ENCODE results near the gene CMIP. TPM values are rescaled to one million over a fixed set of nuclear protein-coding genes. Genes with fewer than 3 reads are reported as not detected.
"Not testable (repeated sequence)": the region's sequence is repeated elsewhere in the genome, so short reads cannot be mapped to it uniquely, and the experiment has no call there.

Gene CMIP
- total and polyA plus RNA-seq, 3 donors from 2014 or later = 34.9 to 72.5 (median 42.0) TPM

GRCh38 chr16:81522108-81522701, 77.6 kb downstream of the CMIP start:
- H3K27ac ChIP-seq = no peak overlapping the region
- 90 to 91% methylated on average over 8 of the region's 8 CpGs for WGBS, 2 donors

DNA sequence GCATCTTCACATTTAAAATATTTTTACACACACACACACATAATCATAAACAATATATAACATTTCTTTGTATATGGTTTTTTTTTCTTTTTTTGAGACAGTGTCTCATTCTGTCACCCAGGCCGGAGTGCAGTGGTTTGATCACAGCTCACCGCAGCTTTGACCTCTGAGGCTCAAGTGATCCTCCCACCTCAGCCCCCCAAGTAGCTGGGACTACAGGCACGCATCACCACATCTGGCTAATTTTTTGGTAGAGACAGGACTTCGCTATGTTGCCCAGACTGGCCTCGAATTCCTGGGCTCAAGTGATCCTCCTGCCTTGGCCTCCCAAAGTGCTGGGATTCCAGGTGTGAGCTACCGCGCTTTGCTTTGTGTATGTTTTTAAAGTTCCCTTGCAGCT, 78.2 kb downstream of the CMIP start:
- H3K27ac ChIP-seq; DNase-seq; H3K4me1 ChIP-seq; H3K4me3 ChIP-seq; H3K27me3 ChIP-seq; intact Hi-C loops (cut with DNase I; ENCODE audit: low total_unique reads); H3K36me3 ChIP-seq (ENCODE audit: low read depth, missing control alignments); H3K9me3 ChIP-seq: not testable (repeated sequence)
- 87 to 98% methylated on average over 7 of the region's 7 CpGs for WGBS, 2 donors

More at GRCh38 chr16:81522108-81522701, 77.6 kb downstream of the CMIP start:
- no peak for DNase-seq
- Histone ChIP-seq H3K27me3 (no peaks in the 10 kb centered on the region), H3K9me3 (no peaks in the 10 kb centered on the region), H3K4me1 (peaks cover 5% of the 10 kb centered on the region), H3K36me3 (ENCODE audit: low read depth, missing control alignments) (no peaks in the 10 kb centered on the region), H3K4me3 (no peak overlapping the region)
- TF ChIP-seq CTCF (IDR thresholded peaks at IDR 0.05) (no peak), POLR2A (IDR thresholded peaks at IDR 0.05) (no peak)
- intact Hi-C loops (cut with DNase I; ENCODE audit: low total_unique reads) = no loop called here

GRCh38 chr16:81523387-81524115, 78.9 kb downstream of the CMIP start:
- no peaks in the 10 kb centered on the region for H3K36me3 ChIP-seq (ENCODE audit: low read depth, missing control alignments)
- H3K9me3 ChIP-seq = no peaks in the 10 kb centered on the region
- no peaks in the 10 kb centered on the region for H3K27me3 ChIP-seq
- peaks cover 5% of the 10 kb centered on the region for H3K4me1 ChIP-seq
- no peak overlapping the region for H3K4me3 ChIP-seq
- no peak for DNase-seq
- H3K27ac ChIP-seq = no peak overlapping the region
- no peak for TF ChIP-seq POLR2A (IDR thresholded peaks at IDR 0.05)
- no peak for TF ChIP-seq CTCF (IDR thresholded peaks at IDR 0.05)
- 87 to 93% methylated on average over 19 to 20 of the region's 20 CpGs for WGBS, 2 donors
- intact Hi-C loops (cut with DNase I; ENCODE audit: low total_unique reads) = no loop called here

DNA sequence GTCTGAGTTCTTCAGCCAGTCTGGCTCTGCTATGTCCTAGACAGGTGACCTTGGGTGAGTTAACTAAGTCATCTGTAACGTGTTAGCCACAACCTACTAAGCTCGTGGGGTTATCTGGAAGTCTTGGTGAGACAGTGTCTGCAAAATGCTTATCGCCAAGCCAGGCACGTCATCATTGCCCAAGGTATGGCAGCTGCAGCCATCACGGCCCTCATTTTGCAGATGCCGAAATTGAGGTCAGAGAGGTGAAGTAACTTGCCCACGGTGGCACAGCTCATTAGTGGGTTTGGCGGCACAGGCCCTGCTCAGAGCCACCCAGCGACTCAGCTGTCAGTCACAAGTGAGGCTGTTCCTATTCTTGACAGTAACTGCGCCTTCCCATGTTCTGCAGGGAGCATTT, 79.8 kb downstream of the CMIP start:
- TF ChIP-seq POLR2A (IDR thresholded peaks at IDR 0.05) = no peak
- no peak for TF ChIP-seq CTCF (IDR thresholded peaks at IDR 0.05)

GRCh38 chr16:81524885-81525284, 80.3 kb downstream of the CMIP start:
- H3K4me3 ChIP-seq; H3K27me3 ChIP-seq; H3K9me3 ChIP-seq; H3K4me1 ChIP-seq; H3K36me3 ChIP-seq (ENCODE audit: low read depth, missing control alignments); H3K27ac ChIP-seq; intact Hi-C loops (cut with DNase I; ENCODE audit: low total_unique reads); DNase-seq: not testable (repeated sequence)
- WGBS, 2 donors = 93 to 98% methylated on average over 4 of the region's 4 CpGs

More for the DNA sequence above, 79.8 kb downstream of the CMIP start:
- no peak for DNase-seq
- Histone ChIP-seq H3K9me3 (no peaks in the 10 kb centered on the region), H3K4me3 (no peak overlapping the region), H3K27me3 (no peaks in the 10 kb centered on the region), H3K36me3 (ENCODE audit: low read depth, missing control alignments) (no peaks in the 10 kb centered on the region), H3K4me1 (peaks cover 5% of the 10 kb centered on the region), H3K27ac (no peak overlapping the region)
- intact Hi-C loops (cut with DNase I; ENCODE audit: low total_unique reads) = no loop called here
- 89 to 91% methylated on average over 10 of the region's 10 CpGs for WGBS, 2 donors
